GM23248 (cell line): ENCODE data around the gene ADGRV1.

Source experiments
- EZH2 ChIP-seq: fragments of 200-600 bp; sonication (generic); IDR thresholded peaks from 2 replicates; pipeline ENCODE4 v1.6.1; 2018; ENCODE audit warnings: antibody characterized with exemption, mild to moderate bottlenecking; ENCODE audit not compliant: insufficient read depth, poor library complexity, severe bottlenecking
- EZH2phosphoT487 ChIP-seq: fragments of 200-600 bp; sonication (generic); IDR thresholded peaks from 2 replicates; pipeline ENCODE4 v1.6.1; 2018; ENCODE audit warnings: antibody characterized with exemption, moderate library complexity, mild to moderate bottlenecking, low read depth; ENCODE audit not compliant: insufficient read depth

DNA sequence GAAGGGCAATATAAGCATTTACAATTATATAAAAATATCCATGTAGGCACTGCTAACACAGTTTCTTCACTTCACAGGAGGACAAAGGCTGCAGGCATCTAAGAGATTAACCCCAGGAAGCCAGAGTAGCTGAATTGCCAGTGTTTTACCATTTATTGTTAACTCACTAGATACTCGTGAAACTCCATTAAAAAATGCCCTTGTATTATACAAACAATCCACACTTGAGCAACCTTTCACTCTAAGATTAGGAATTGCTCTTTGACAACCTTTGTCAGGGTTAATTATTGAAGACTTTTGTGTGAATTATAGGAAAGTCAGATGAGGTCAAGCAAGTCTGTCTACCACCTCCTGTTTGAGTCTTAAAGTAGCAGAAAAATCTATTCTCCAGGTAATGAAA lies 317.8 kb downstream of the ADGRV1 start:
- TF ChIP-seq EZH2, result no peak
- no peak for TF ChIP-seq EZH2phosphoT487
